Measurements from ENCODE around the gene SEL1L.
"Not testable (repeated sequence)": the region's sequence is repeated elsewhere in the genome, so short reads cannot be mapped to it uniquely, and the experiment has no call there.

Gene SEL1L

DNA sequence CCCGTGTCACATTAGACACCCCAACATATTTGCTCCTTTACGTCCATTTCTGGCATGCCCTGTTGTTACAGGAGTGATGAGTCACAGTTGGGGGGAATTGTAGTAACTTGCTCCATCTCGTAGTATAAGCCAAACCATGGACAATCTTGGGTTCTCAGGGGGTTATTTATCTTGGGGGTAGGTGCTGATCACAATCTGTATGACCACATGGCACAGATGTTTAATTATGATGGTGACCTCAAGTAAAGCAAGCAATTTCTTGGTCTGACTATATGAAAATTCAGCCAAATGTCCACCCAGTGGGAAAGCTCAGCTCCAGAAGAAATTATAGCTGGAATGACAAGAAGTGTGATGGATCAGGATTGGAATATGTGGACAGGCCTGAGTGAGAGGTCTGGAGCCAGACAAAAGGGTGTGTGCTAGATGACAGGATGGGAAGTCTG is 101.4 kb downstream of the SEL1L start:
- Histone ChIP-seq H3K36me3 (ENCODE audit: control insufficient read depth in 2 of 2, insufficient read depth in 2 of 2, low read length in 2 of 2) (no peaks in the 10 kb centered on the region), H3K27me3 (ENCODE audit: control insufficient read depth in 1 of 2, insufficient read depth in 2 of 2, low read length in 2 of 2) (peaks cover 19 to 22% of the 10 kb centered on the region in 2 donors), H3K9ac (ENCODE audit: low read length in 2 of 2) (no peak overlapping the region), H3K27ac (ENCODE audit: low read length) (no peak overlapping the region), H3K4me1 (ENCODE audit: control insufficient read depth, insufficient read depth, low read length) (peaks cover 16% of the 10 kb centered on the region), H3K9me3 (ENCODE audit: control insufficient read depth in 2 of 2, low read length in 2 of 2) (no peaks in the 10 kb centered on the region), H3K4me3 (ENCODE audit: low read length in 2 of 2) (no peak overlapping the region)

DNA sequence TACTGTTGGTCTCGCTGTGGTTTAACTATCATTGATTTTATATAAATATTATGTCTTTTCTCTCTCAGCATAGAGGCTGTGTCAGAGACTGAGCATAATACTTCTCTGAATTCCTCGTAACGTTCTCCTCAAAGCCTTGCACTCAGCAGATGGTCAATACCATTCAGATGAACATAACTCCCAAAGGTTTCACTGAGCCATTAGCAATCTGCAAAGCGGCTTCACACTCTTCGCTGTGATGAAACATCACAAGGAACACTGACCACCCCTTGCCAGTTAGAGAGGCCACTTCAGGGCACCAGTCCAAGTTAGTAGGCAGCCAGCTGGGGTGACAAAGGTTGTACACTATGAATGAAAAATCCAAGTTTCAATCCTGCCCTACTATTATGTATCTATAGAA is 103.4 kb downstream of the SEL1L start:
- no peaks in the 10 kb centered on the region for H3K36me3 ChIP-seq (ENCODE audit: control insufficient read depth in 2 of 2, insufficient read depth in 2 of 2, low read length in 2 of 2)
- H3K9ac ChIP-seq (ENCODE audit: low read length in 2 of 2): no peak overlapping the region
- peaks cover 5 to 14% of the 10 kb centered on the region in 2 donors for H3K27me3 ChIP-seq (ENCODE audit: control insufficient read depth in 1 of 2, insufficient read depth in 2 of 2, low read length in 2 of 2)
- peaks cover 7% of the 10 kb centered on the region for H3K4me1 ChIP-seq (ENCODE audit: control insufficient read depth, insufficient read depth, low read length)
- no peaks in the 10 kb centered on the region for H3K9me3 ChIP-seq (ENCODE audit: control insufficient read depth in 2 of 2, low read length in 2 of 2)
- no peak overlapping the region for H3K27ac ChIP-seq (ENCODE audit: low read length)
- no peak overlapping the region for H3K4me3 ChIP-seq (ENCODE audit: low read length in 2 of 2)

DNA sequence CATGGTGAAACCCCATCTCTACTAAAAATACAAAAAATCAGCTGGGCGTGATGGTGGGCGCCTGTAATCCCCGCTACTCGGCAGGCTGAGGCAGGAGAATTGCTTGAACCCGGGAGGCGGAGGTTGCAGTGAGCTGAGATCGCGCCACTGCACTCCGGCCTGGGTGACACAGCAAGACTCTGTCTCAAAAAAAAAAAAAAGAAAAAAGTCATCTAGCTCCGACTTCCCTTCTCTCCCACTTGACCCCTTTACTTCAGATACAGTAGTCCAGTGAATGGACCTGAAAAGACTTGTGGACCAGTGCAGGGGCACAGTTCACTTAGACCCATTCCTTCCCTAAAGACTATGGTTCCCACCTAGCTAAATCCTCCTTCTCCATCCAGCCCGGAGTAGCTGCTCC is 103.9 kb downstream of the SEL1L start:
- not testable (repeated sequence) for H3K9me3 ChIP-seq (ENCODE audit: control insufficient read depth in 2 of 2, low read length in 2 of 2); H3K27ac ChIP-seq (ENCODE audit: low read length); H3K9ac ChIP-seq (ENCODE audit: low read length in 2 of 2); H3K4me3 ChIP-seq (ENCODE audit: low read length in 2 of 2); H3K36me3 ChIP-seq (ENCODE audit: control insufficient read depth in 2 of 2, insufficient read depth in 2 of 2, low read length in 2 of 2); H3K4me1 ChIP-seq (ENCODE audit: control insufficient read depth, insufficient read depth, low read length)
- H3K27me3 ChIP-seq (ENCODE audit: control insufficient read depth in 1 of 2, insufficient read depth in 2 of 2, low read length in 2 of 2): peaks cover 2 to 12% of the 10 kb centered on the region in 2 donors

DNA sequence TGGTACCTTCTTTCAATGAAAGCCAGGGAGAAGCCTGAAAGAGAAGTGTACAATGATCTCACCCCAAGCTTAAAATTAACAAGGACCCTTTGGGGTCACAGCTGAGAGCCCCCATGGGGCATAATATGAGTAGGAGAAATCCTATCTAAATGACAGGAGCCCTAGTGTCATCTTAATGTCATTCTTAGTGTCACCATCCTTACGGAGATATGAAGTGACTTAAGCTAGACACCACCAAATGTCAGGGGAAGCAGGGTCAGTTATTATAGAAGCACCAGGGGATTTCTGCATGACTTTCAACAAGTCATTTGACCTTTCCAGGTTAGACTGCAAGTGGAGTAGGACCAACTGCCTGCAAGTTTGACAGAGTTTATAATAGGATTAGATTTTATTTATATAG is 104.6 kb downstream of the SEL1L start:
- Histone ChIP-seq H3K9me3 (ENCODE audit: control insufficient read depth in 2 of 2, low read length in 2 of 2) (no peaks in the 10 kb centered on the region), H3K4me1 (ENCODE audit: control insufficient read depth, insufficient read depth, low read length) (peaks cover 5% of the 10 kb centered on the region), H3K36me3 (ENCODE audit: control insufficient read depth in 2 of 2, insufficient read depth in 2 of 2, low read length in 2 of 2) (no peaks in the 10 kb centered on the region), H3K9ac (ENCODE audit: low read length in 2 of 2) (no peak overlapping the region), H3K4me3 (ENCODE audit: low read length in 2 of 2) (no peak overlapping the region), H3K27me3 (ENCODE audit: control insufficient read depth in 1 of 2, insufficient read depth in 2 of 2, low read length in 2 of 2) (peaks cover 0 to 12% of the 10 kb centered on the region in 2 donors), H3K27ac (ENCODE audit: low read length) (no peak overlapping the region)

DNA sequence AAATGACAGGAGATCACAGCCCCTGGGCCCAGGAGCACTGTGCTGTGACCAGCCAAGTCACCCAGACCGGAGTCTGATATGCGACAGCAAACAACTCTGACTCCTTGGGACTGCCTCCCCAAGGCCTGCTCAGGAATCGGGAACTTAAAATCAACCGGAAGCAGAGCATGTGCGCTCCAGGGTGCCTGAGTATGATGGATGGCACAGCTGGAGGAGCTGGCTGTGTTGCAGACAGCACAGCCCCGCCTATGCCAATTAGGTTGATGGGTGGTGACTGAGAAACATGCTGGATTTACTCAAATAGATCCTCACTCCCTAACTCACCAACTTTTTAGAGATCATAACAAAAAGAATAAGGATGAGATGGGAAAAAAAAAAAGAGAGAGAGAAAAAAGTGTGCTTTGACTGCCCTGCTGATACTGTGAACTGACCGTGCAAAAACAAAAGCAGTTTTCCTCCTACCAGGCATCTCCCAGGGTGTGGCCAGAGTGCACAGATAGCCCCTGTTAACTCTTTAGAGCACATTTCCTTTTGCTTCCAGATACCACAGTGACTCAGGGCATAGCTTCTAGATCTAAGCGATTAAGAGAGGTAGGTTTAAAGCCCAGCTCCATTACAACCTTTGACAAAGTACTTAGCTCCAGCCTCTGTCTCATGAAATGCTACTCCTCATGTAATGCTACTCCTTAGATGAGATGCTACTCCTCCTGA is 106.2 kb downstream of the SEL1L start:
- no peak overlapping the region for H3K9ac ChIP-seq (ENCODE audit: low read length in 2 of 2)
- peaks cover 0 to 6% of the 10 kb centered on the region in 2 donors for H3K27me3 ChIP-seq (ENCODE audit: control insufficient read depth in 1 of 2, insufficient read depth in 2 of 2, low read length in 2 of 2)
- peaks cover 5% of the 10 kb centered on the region for H3K4me1 ChIP-seq (ENCODE audit: control insufficient read depth, insufficient read depth, low read length)
- H3K36me3 ChIP-seq (ENCODE audit: control insufficient read depth in 2 of 2, insufficient read depth in 2 of 2, low read length in 2 of 2): no peaks in the 10 kb centered on the region
- no peak overlapping the region for H3K27ac ChIP-seq (ENCODE audit: low read length)
- no peak overlapping the region for H3K4me3 ChIP-seq (ENCODE audit: low read length in 2 of 2)
- no peaks in the 10 kb centered on the region for H3K9me3 ChIP-seq (ENCODE audit: control insufficient read depth in 2 of 2, low read length in 2 of 2)

DNA sequence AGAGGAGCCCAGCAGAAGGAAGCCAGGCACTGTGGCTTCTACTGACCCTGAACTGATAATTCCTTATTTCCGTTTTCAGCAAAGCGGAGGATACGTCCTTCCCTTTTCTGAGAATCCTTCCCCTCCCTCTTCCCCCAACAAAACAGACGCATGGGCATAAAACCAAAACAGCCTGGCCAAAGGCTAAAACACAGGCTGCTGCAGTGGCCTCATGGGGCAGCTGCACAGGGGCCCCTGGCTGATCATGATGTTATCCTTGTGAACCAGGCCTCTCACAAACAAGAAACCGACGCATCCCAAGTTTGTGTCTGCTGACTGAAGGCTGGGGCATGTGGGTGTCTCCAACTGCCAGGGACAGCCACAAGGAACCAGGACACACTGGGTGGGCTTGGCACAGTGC is 110.1 kb downstream of the SEL1L start:
- Histone ChIP-seq H3K9ac (ENCODE audit: low read length in 2 of 2) (no peak overlapping the region), H3K4me3 (ENCODE audit: low read length in 2 of 2) (no peak overlapping the region), H3K4me1 (ENCODE audit: control insufficient read depth, insufficient read depth, low read length) (peaks cover 5% of the 10 kb centered on the region), H3K9me3 (ENCODE audit: control insufficient read depth in 2 of 2, low read length in 2 of 2) (peaks cover 0 to 2% of the 10 kb centered on the region in 2 donors), H3K27ac (ENCODE audit: low read length) (no peak overlapping the region), H3K27me3 (ENCODE audit: control insufficient read depth in 1 of 2, insufficient read depth in 2 of 2, low read length in 2 of 2) (peaks cover 0 to 3% of the 10 kb centered on the region in 2 donors), H3K36me3 (ENCODE audit: control insufficient read depth in 2 of 2, insufficient read depth in 2 of 2, low read length in 2 of 2) (no peaks in the 10 kb centered on the region)
